WERI-Rb-1 (cell line): ENCODE measurements around the gene GCDH.
A peak's percentile ranks its signal among the peaks of the same experiment; 100 is the strongest.

ENCODE experiments used
- DNase-seq: peaks from one replicate; pipeline ENCODE4 v3.0.0-alpha.2; 2020
- H3K27ac ChIP-seq: fragments of 250-450 bp; sonication (Bioruptor Pico); 2 replicates; pipeline ENCODE4 v1.5.1; 2020; ENCODE audit warnings: mild to moderate bottlenecking, moderate library complexity
- H3K27me3 ChIP-seq: fragments of 250-450 bp; sonication (Bioruptor Pico); 2 replicates; pipeline ENCODE4 v1.5.1; 2021; ENCODE audit warnings: mild to moderate bottlenecking, low read depth, moderate library complexity; ENCODE audit not compliant: insufficient read depth, severe bottlenecking
- H3K36me3 ChIP-seq: fragments of 250-450 bp; sonication (Bioruptor Pico); 2 replicates; pipeline ENCODE4 v1.5.1; 2020; ENCODE audit warnings: mild to moderate bottlenecking, moderate library complexity
- H3K4me3 ChIP-seq: 2 replicates; pipeline ENCODE4 v1.5.1; 2011; ENCODE audit warnings: low read depth, mild to moderate bottlenecking, control low read depth, low read length
- H3K9me3 ChIP-seq: fragments of 250-450 bp; sonication (Bioruptor Pico); 2 replicates; pipeline ENCODE4 v1.5.1; 2021; ENCODE audit warnings: mild to moderate bottlenecking, moderate library complexity; ENCODE audit not compliant: severe bottlenecking
- TF ChIP-seq, protein P1 (sequence below): IDR thresholded peaks from 2 replicates; pipeline ENCODE4 v1.5.1; 2011; ENCODE audit warnings: low read depth, mild to moderate bottlenecking, control low read depth, inconsistent platforms, low read length

Gene GCDH

DNA sequence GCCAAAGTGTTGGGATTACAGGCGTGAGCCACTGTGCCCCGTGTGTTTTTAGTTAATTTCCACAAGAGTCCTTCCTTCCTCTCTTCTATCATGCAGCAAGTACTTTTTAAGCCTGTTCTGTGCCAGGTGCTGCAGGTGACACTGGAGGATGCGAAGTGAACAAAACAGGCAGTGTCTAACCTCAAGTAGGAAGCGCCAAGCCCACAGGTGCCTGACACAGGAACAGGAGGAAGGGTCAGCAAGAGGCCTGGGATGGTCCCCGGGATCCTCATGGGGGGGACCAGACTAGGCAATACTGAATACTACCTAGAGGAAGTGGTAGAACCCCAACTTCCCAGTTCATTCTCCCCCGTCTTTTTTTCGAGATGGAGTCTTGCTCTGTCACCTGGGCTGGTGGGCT, 45.6 kb downstream of the GCDH start:
- no peak overlapping the region for H3K4me3 ChIP-seq
- TF ChIP-seq, protein P1, sequence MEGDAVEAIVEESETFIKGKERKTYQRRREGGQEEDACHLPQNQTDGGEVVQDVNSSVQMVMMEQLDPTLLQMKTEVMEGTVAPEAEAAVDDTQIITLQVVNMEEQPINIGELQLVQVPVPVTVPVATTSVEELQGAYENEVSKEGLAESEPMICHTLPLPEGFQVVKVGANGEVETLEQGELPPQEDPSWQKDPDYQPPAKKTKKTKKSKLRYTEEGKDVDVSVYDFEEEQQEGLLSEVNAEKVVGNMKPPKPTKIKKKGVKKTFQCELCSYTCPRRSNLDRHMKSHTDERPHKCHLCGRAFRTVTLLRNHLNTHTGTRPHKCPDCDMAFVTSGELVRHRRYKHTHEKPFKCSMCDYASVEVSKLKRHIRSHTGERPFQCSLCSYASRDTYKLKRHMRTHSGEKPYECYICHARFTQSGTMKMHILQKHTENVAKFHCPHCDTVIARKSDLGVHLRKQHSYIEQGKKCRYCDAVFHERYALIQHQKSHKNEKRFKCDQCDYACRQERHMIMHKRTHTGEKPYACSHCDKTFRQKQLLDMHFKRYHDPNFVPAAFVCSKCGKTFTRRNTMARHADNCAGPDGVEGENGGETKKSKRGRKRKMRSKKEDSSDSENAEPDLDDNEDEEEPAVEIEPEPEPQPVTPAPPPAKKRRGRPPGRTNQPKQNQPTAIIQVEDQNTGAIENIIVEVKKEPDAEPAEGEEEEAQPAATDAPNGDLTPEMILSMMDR = no peak
- H3K27me3 ChIP-seq = no peaks in the 10 kb centered on the region
- peak overlapping the region; percentile 98 for H3K27ac ChIP-seq
- DNase-seq = no peak
- H3K9me3 ChIP-seq = no peaks in the 10 kb centered on the region
- peaks cover 35% of the 10 kb centered on the region for H3K36me3 ChIP-seq

DNA sequence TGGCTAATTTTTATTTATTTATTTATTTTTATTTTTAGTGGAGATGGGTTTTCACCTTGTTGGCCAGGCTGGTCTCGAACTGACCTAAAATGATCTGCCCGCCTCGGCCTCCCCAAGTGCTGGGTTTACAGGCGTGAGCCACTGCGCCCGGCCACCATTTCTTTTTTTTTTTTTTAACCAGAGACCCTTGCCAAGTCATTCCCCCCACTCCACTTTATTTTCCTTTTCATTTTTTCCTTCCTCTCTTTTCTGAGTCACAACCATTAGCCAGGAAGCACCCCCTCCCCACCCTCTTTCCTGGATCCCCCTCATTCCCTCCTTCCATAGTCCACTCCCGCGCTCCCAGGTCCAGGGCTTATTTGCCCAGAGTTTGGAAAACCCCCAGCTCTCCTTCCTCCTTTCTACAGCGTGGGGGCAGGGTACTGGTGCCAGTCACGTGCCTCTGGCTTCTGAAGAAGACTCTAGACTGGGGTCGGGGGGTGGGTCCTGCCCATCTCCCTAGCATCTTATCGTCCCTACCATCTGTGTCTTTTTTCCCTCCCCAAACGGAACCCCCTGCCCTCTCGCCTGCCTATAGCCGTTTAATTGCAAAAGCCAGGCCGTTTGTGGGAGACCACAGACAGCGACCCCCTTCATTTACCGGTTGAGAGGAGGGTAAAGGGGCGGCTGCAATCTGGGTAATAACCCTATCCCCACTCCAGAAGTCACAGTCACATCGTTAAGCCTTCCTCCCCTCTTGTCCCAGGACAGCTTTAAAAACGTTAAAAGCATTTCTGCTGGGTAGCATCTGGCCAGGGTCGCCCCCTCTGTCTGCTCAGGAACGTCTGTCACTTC, 46.4 kb downstream of the GCDH start:
- H3K27ac ChIP-seq = peak overlapping the region; percentile 98
- H3K36me3 ChIP-seq = peaks cover 42% of the 10 kb centered on the region
- TF ChIP-seq, protein P1 = no peak
- no peaks in the 10 kb centered on the region for H3K27me3 ChIP-seq
- peak overlapping the region; percentile 60 for H3K4me3 ChIP-seq
- peak; percentile 79 for DNase-seq
- no peaks in the 10 kb centered on the region for H3K9me3 ChIP-seq

DNA sequence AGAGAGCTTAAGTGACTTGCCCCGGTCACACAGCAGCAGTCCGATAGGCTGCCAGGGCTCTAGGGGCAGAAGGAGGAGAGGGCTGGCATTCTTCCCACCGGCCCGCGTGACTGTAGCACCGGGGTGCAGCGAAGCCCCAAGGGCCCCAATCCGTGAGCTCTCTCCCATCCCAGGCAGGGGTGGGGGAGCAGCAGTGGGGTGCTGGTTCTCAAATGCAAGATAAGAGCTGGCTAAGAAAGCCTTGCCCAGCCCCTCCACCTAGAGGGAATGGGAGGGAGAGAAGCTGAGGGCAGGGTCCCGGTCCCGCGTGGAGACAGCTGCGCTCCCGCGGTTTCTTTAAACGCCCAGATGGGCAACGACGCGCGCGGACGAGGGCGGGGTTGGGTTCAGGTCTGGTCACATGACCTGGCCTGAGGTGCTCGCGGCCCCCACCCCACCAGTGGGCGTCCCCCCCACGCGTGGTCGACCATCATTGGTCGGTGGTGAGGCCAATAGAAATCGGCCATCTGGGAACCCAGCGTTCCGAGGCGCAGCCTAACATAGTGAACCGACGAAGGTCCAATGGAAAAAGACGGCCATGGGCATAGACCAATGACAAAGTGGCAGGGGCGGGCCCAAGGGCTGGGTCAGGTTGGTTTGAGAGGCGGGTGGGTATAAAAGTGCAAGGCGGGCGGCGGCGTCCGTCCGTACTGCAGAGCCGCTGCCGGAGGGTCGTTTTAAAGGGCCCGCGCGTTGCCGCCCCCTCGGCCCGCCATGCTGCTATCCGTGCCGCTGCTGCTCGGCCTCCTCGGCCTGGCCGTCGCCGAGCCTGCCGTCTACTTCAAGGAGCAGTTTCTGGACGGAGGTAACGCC, 47.2 kb downstream of the GCDH start, which contains the start of gene CALR:
Gene CALR (plus strand): TSS at position 683 of the 852 bp plus-strand sequence. CDS start 71 bp downstream, at position 754.
- DNase-seq = peak; percentile 99
- Histone ChIP-seq H3K4me3 (peak within 1 kb of the TSS; percentile 92), H3K27me3 (no peaks in the 10 kb centered on the region), H3K27ac (peak within 1 kb of the TSS; percentile 98), H3K9me3 (no peaks in the 10 kb centered on the region), H3K36me3 (peaks cover 50% of the 10 kb centered on the region)
- TF ChIP-seq, protein P1 = no peak

- H3K27ac ChIP-seq = peak overlapping the region; percentile 98
- DNase-seq = peak; percentile 53
Measured at GRCh38 chr19:12938779-12939601, 48.0 kb downstream of the GCDH start.

GRCh38 chr19:12939975-12940423, 49.0 kb downstream of the GCDH start:
- Histone ChIP-seq H3K27me3 (no peaks in the 10 kb centered on the region), H3K4me3 (peak overlapping the region; percentile 92), H3K27ac (peak overlapping the region; percentile 44), H3K9me3 (no peaks in the 10 kb centered on the region), H3K36me3 (peaks cover 63% of the 10 kb centered on the region)
- no peak for DNase-seq
- TF ChIP-seq, protein P1 = no peak

More at GRCh38 chr19:12938779-12939601, 48.0 kb downstream of the GCDH start:
- H3K36me3 ChIP-seq = peaks cover 53% of the 10 kb centered on the region
- TF ChIP-seq, protein P1 = 0 out of 2 replicates have a peak, but pooled peaks have one; percentile 7
- H3K4me3 ChIP-seq = peak overlapping the region; percentile 92
- no peaks in the 10 kb centered on the region for H3K9me3 ChIP-seq
- H3K27me3 ChIP-seq = no peaks in the 10 kb centered on the region
